Stimulated activated memory B cell treated with anti-CD40 and anti-IgM and Interleukin-4, amounts not matched to agents 10 μg/mL and 1 μg/mL and 100 μg/mL, for 72 hours (primary cell): ENCODE results near the gene BCL2L14.
"Not testable (repeated sequence)": the region's sequence is repeated elsewhere in the genome, so short reads cannot be mapped to it uniquely, and the experiment has no call there.

ENCODE experiments used
- ATAC-seq: fragments of 150-1000 bp; cut with Tn5 transposase; 2 replicates; pipeline ENCODE4 v1.10.0; 2021
- H3K27ac Mint-ChIP-seq: one replicate; pipeline ENCODE4 v1.8.0; 2022; ENCODE audit warnings: mild to moderate bottlenecking, mixed read lengths
- H3K27me3 Mint-ChIP-seq: one replicate; pipeline ENCODE4 v1.8.0; 2022; ENCODE audit warnings: mixed read lengths
- H3K36me3 Mint-ChIP-seq: one replicate; pipeline ENCODE4 v1.8.0; 2022; ENCODE audit warnings: mixed read lengths
- H3K4me1 Mint-ChIP-seq: one replicate; pipeline ENCODE4 v1.8.0; 2022; ENCODE audit warnings: mixed read lengths
- H3K4me3 Mint-ChIP-seq: one replicate; pipeline ENCODE4 v1.8.0; 2022; ENCODE audit warnings: mild to moderate bottlenecking, moderate library complexity, mixed read lengths
- H3K9me3 Mint-ChIP-seq: one replicate; pipeline ENCODE4 v1.8.0; 2022; ENCODE audit warnings: mixed read lengths

Gene BCL2L14

GRCh38 chr12:12086973-12087692, 16.4 kb downstream of the BCL2L14 start:
- Mint-ChIP-seq H3K27me3 (peaks cover 30% of the 10 kb centered on the region), H3K36me3 (no peaks in the 10 kb centered on the region), H3K4me3 (no peak overlapping the region), H3K9me3 (no peaks in the 10 kb centered on the region), H3K4me1 (no peaks in the 10 kb centered on the region), H3K27ac (no peak overlapping the region)
- ATAC-seq = no peak

GRCh38 chr12:12087693-12088034, 16.9 kb downstream of the BCL2L14 start:
- no peak for ATAC-seq
- Mint-ChIP-seq H3K4me1 (no peaks in the 10 kb centered on the region), H3K9me3 (no peaks in the 10 kb centered on the region), H3K36me3 (no peaks in the 10 kb centered on the region), H3K4me3 (no peak overlapping the region), H3K27me3 (peaks cover 32% of the 10 kb centered on the region), H3K27ac (no peak overlapping the region)

GRCh38 chr12:12088147-12088546, 17.4 kb downstream of the BCL2L14 start:
- Mint-ChIP-seq H3K4me3 (no peak overlapping the region), H3K27ac (no peak overlapping the region), H3K27me3 (peaks cover 37% of the 10 kb centered on the region), H3K36me3 (no peaks in the 10 kb centered on the region), H3K9me3 (no peaks in the 10 kb centered on the region), H3K4me1 (no peaks in the 10 kb centered on the region)
- no peak for ATAC-seq

GRCh38 chr12:12088761-12089160, 18.0 kb downstream of the BCL2L14 start:
- ATAC-seq = no peak
- Mint-ChIP-seq H3K4me3 (no peak overlapping the region), H3K4me1 (no peaks in the 10 kb centered on the region), H3K27me3 (peaks cover 39% of the 10 kb centered on the region), H3K36me3 (no peaks in the 10 kb centered on the region), H3K9me3 (no peaks in the 10 kb centered on the region), H3K27ac (no peak overlapping the region)

- no peaks in the 10 kb centered on the region for H3K9me3 Mint-ChIP-seq
- H3K27me3 Mint-ChIP-seq = peaks cover 39% of the 10 kb centered on the region
- no peak for ATAC-seq
- H3K4me1 Mint-ChIP-seq = no peaks in the 10 kb centered on the region
- H3K36me3 Mint-ChIP-seq = no peaks in the 10 kb centered on the region
- H3K4me3 Mint-ChIP-seq = no peak overlapping the region
- no peak overlapping the region for H3K27ac Mint-ChIP-seq
Measured at GRCh38 chr12:12091071-12091470, 20.3 kb downstream of the BCL2L14 start.

- Mint-ChIP-seq H3K4me1 (no peaks in the 10 kb centered on the region), H3K9me3 (no peaks in the 10 kb centered on the region), H3K27ac (no peak overlapping the region), H3K36me3 (no peaks in the 10 kb centered on the region), H3K4me3 (no peak overlapping the region), H3K27me3 (peaks cover 36% of the 10 kb centered on the region)
- ATAC-seq = no peak
Measured at GRCh38 chr12:12091977-12092663, 21.4 kb downstream of the BCL2L14 start.

GRCh38 chr12:12094481-12094880, 23.7 kb downstream of the BCL2L14 start:
- Mint-ChIP-seq H3K4me1 (no peaks in the 10 kb centered on the region), H3K36me3 (no peaks in the 10 kb centered on the region), H3K27me3 (peaks cover 18% of the 10 kb centered on the region), H3K4me3 (no peak overlapping the region), H3K27ac (no peak overlapping the region), H3K9me3 (no peaks in the 10 kb centered on the region)
- ATAC-seq = no peak

GRCh38 chr12:12095021-12095420, 24.3 kb downstream of the BCL2L14 start:
- Mint-ChIP-seq H3K4me1 (no peaks in the 10 kb centered on the region), H3K9me3 (no peaks in the 10 kb centered on the region), H3K4me3 (no peak overlapping the region), H3K36me3 (no peaks in the 10 kb centered on the region), H3K27me3 (peaks cover 18% of the 10 kb centered on the region), H3K27ac (no peak overlapping the region)
- no peak for ATAC-seq

- ATAC-seq = no peak
- Mint-ChIP-seq H3K27ac (no peak overlapping the region), H3K36me3 (peaks cover under 1% of the 10 kb centered on the region), H3K4me1 (no peaks in the 10 kb centered on the region), H3K9me3 (no peaks in the 10 kb centered on the region), H3K4me3 (no peak overlapping the region), H3K27me3 (peaks cover 33% of the 10 kb centered on the region)
Measured at GRCh38 chr12:12097891-12098690, 27.4 kb downstream of the BCL2L14 start.

GRCh38 chr12:12098691-12099015, 27.9 kb downstream of the BCL2L14 start:
- Mint-ChIP-seq H3K27me3 (peaks cover 34% of the 10 kb centered on the region), H3K27ac (no peak overlapping the region), H3K36me3 (peaks cover 6% of the 10 kb centered on the region), H3K4me3 (no peak overlapping the region), H3K9me3 (peaks cover 2% of the 10 kb centered on the region), H3K4me1 (no peaks in the 10 kb centered on the region)
- ATAC-seq = no peak

- Mint-ChIP-seq H3K4me1 (no peaks in the 10 kb centered on the region), H3K4me3 (no peak overlapping the region), H3K27ac (no peak overlapping the region), H3K27me3 (peaks cover 34% of the 10 kb centered on the region), H3K36me3 (peaks cover 6% of the 10 kb centered on the region), H3K9me3 (peaks cover 3% of the 10 kb centered on the region)
- no peak for ATAC-seq
Measured at GRCh38 chr12:12099102-12099501, 28.4 kb downstream of the BCL2L14 start.

- no peak overlapping the region for H3K4me3 Mint-ChIP-seq
- no peak for ATAC-seq
- no peak overlapping the region for H3K27ac Mint-ChIP-seq
- H3K9me3 Mint-ChIP-seq = peaks cover 20% of the 10 kb centered on the region
- peaks cover 10% of the 10 kb centered on the region for H3K36me3 Mint-ChIP-seq
- H3K27me3 Mint-ChIP-seq = peaks cover 16% of the 10 kb centered on the region
- no peaks in the 10 kb centered on the region for H3K4me1 Mint-ChIP-seq
Measured at GRCh38 chr12:12107678-12108077, 36.9 kb downstream of the BCL2L14 start.

GRCh38 chr12:12108441-12109058, 37.8 kb downstream of the BCL2L14 start:
- Mint-ChIP-seq H3K9me3 (peaks cover 18% of the 10 kb centered on the region), H3K36me3 (peaks cover 6% of the 10 kb centered on the region), H3K4me1 (no peaks in the 10 kb centered on the region), H3K27me3 (peaks cover 13% of the 10 kb centered on the region), H3K27ac (no peak overlapping the region), H3K4me3 (no peak overlapping the region)
- ATAC-seq = no peak

GRCh38 chr12:12110923-12111555, 40.3 kb downstream of the BCL2L14 start:
- H3K4me1 Mint-ChIP-seq, ATAC-seq, H3K36me3 Mint-ChIP-seq: not testable (repeated sequence)
- Mint-ChIP-seq H3K4me3 (peak overlapping the region; percentile 59), H3K9me3 (peaks cover 13% of the 10 kb centered on the region), H3K27me3 (peaks cover 25% of the 10 kb centered on the region), H3K27ac (peak overlapping the region; percentile 7)

- peaks cover 5% of the 10 kb centered on the region for H3K36me3 Mint-ChIP-seq
- no peaks in the 10 kb centered on the region for H3K9me3 Mint-ChIP-seq
- H3K27me3 Mint-ChIP-seq = peaks cover 25% of the 10 kb centered on the region
- H3K4me3 Mint-ChIP-seq = no peak overlapping the region
- no peaks in the 10 kb centered on the region for H3K4me1 Mint-ChIP-seq
- no peak overlapping the region for H3K27ac Mint-ChIP-seq
- no peak for ATAC-seq
Measured at GRCh38 chr12:12115514-12115913, 44.8 kb downstream of the BCL2L14 start.
